Lower leg skin (tissue), 3 donors: ENCODE results near the gene CHD3.

Experiments
- POLR2A ChIP-seq, 2 donors: fragments of 450-650 bp; IDR thresholded peaks; one replicate each; pipeline ENCODE4 v1.6.1; 2016 to 2017; ENCODE audit warnings: antibody characterized with exemption in 2 of 2, mild to moderate bottlenecking in 1 of 2, moderate library complexity in 1 of 2
- TF ChIP-seq, protein P1 (sequence below), 3 donors: fragments of 450-650 bp; IDR thresholded peaks; one replicate each; pipeline ENCODE4 v1.5.1; 2016; ENCODE audit warnings: antibody characterized with exemption in 3 of 3, mild to moderate bottlenecking in 3 of 3, moderate library complexity in 2 of 3

DNA sequence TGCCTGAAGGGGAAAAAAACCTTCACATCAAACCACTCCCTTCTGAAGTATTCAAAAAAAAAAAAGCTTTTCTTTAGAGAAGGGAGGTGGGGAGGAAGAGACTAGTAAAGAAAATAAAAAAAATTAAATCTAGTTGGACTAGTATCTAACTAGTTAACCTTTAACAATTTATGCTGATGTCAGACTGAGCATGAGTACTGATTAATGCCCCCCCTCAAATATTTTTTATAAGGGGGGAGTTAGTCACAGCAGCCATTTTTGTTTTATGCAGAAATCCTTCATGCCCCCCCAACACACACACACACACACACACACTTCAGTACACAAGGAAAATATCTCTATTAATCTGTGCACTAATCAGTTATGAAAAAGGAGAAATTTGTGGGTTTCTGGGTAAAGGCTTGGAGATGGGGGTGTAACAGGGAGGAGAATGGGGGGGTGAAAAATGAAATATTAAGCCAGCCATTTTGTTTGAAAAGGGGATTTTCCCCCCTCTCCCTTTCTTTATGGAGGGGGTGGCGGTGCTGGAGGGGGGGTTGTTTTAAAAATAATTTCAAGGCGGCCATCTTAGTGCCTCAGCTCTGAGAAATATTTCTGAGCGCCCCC, 4.7 kb upstream of the CHD3 start:
- TF ChIP-seq POLR2A (IDR thresholded peaks at IDR 0.05) = no peak
- TF ChIP-seq, protein P1, sequence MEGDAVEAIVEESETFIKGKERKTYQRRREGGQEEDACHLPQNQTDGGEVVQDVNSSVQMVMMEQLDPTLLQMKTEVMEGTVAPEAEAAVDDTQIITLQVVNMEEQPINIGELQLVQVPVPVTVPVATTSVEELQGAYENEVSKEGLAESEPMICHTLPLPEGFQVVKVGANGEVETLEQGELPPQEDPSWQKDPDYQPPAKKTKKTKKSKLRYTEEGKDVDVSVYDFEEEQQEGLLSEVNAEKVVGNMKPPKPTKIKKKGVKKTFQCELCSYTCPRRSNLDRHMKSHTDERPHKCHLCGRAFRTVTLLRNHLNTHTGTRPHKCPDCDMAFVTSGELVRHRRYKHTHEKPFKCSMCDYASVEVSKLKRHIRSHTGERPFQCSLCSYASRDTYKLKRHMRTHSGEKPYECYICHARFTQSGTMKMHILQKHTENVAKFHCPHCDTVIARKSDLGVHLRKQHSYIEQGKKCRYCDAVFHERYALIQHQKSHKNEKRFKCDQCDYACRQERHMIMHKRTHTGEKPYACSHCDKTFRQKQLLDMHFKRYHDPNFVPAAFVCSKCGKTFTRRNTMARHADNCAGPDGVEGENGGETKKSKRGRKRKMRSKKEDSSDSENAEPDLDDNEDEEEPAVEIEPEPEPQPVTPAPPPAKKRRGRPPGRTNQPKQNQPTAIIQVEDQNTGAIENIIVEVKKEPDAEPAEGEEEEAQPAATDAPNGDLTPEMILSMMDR (IDR thresholded peaks at IDR 0.05) = no peak
